SK-N-SH (cell line): ENCODE results near the gene CLDN9. TPM values are rescaled to one million over a fixed set of nuclear protein-coding genes. Genes with fewer than 3 reads are reported as not detected.
A peak's percentile ranks its signal among the peaks of the same experiment; 100 is the strongest.

Experiments used
- CTCF ChIA-PET: fragments of 300-600, 350-600 bp; formaldehyde crosslinking; extraction: SDS; loops from one replicate; lab custom pipeline; 2021; lab: Yijun Ruan, JAX
- POLR2A ChIA-PET: fragments of 350-600 bp; sonication (Branson Sonifier 250); formaldehyde crosslinking; extraction: SDS; loops from one replicate; lab custom pipeline; 2020; ENCODE audit warnings: antibody characterized with exemption, inconsistent platforms; lab: Yijun Ruan, JAX
- DNase-seq: peaks from one replicate; pipeline ENCODE4 v3.0.0; 2012
- H2AFZ ChIP-seq: fragments of 200-600 bp; sonication (generic); 2 replicates; pipeline ENCODE4 v1.8.1; 2016; ENCODE audit warnings: antibody characterized with exemption, mild to moderate bottlenecking, low read depth
- H3F3A ChIP-seq: fragments of 200-600 bp; sonication (generic); replicated peaks from 2 replicates; pipeline ENCODE3; 2016; ENCODE audit warnings: antibody characterized with exemption, mild to moderate bottlenecking; ENCODE audit not compliant: insufficient read depth
- H3K27ac ChIP-seq, 2 experiments: fragments of 200-500 bp in 1 of 2; fragments of 200-600 bp in 1 of 2; sonication (Bioruptor generic) in 1 of 2; sonication (generic), shearing (Covaris generic) in 1 of 2; 2 replicates each; pipeline versions ENCODE4 v1.5.1 to v1.6.1; 2014 to 2016; ENCODE audit warnings: low read depth in 2 of 2, inconsistent platforms in 1 of 2, low read length in 1 of 2, mild to moderate bottlenecking in 1 of 2, mixed read lengths in 1 of 2
- H3K27me3 ChIP-seq: fragments of 200-600 bp; sonication (generic), shearing (Covaris generic); 2 replicates; pipeline ENCODE4 v1.6.1; 2016; ENCODE audit warnings: mixed run types; ENCODE audit not compliant: insufficient read depth
- H3K36me3 ChIP-seq, 2 experiments: fragments of 200-500 bp in 1 of 2; fragments of 200-600 bp in 1 of 2; sonication (Bioruptor generic) in 1 of 2; sonication (generic) in 1 of 2; replicated peaks in 1 of 2; 2 replicates each; pipeline versions ENCODE3 to v1.5.1; 2014 to 2016; ENCODE audit warnings: low read length in 1 of 2, mild to moderate bottlenecking in 1 of 2; ENCODE audit not compliant: insufficient read depth in 2 of 2, control insufficient read depth in 1 of 2
- H3K4me1 ChIP-seq, 2 experiments: fragments of 200-500 bp in 1 of 2; fragments of 200-600 bp in 1 of 2; sonication (Bioruptor generic) in 1 of 2; sonication (generic), shearing (Covaris generic) in 1 of 2; 2 replicates each; pipeline versions ENCODE4 v1.5.1 to v1.6.1; 2014 to 2016; ENCODE audit warnings: low read depth in 1 of 2, low read length in 1 of 2, mixed run types in 1 of 2; ENCODE audit not compliant: insufficient read depth in 2 of 2, control insufficient read depth in 1 of 2
- H3K4me2 ChIP-seq: fragments of 200-600 bp; sonication (generic), shearing (Covaris generic); 2 replicates; pipeline ENCODE4 v1.6.1; 2017; ENCODE audit warnings: mixed run types
- H3K4me3 ChIP-seq, 2 experiments: fragments of 200-500 bp in 1 of 2; fragments of 200-600 bp in 1 of 2; sonication (Bioruptor generic) in 1 of 2; sonication (generic), shearing (Covaris generic) in 1 of 2; 2 replicates each; pipeline versions ENCODE4 v1.5.1 to v1.8.1; 2014 to 2016; ENCODE audit warnings: low read depth in 2 of 2, inconsistent platforms in 1 of 2, low read length in 1 of 2, mild to moderate bottlenecking in 1 of 2, mixed read lengths in 1 of 2, moderate library complexity in 1 of 2
- H3K79me2 ChIP-seq: fragments of 200-600 bp; sonication (generic); 2 replicates; pipeline ENCODE4 v1.8.1; 2017; ENCODE audit warnings: mild to moderate bottlenecking; ENCODE audit not compliant: insufficient read depth
- H3K9ac ChIP-seq: fragments of 200-600 bp; sonication (generic); 2 replicates; pipeline ENCODE4 v1.6.1; 2017; ENCODE audit warnings: mixed run types
- H3K9me2 ChIP-seq: fragments of 200-600 bp; sonication (generic); 2 replicates; pipeline ENCODE4 v1.6.1; 2017; ENCODE audit warnings: mixed run types
- H3K9me3 ChIP-seq: fragments of 200-600 bp; sonication (generic); 2 replicates; pipeline ENCODE4 v1.6.1; 2017; ENCODE audit warnings: mixed run types, mild to moderate bottlenecking, moderate library complexity
- H4K20me1 ChIP-seq: fragments of 200-600 bp; sonication (generic); 2 replicates; pipeline ENCODE4 v1.6.1; 2017; ENCODE audit warnings: mild to moderate bottlenecking, mixed run types; ENCODE audit not compliant: insufficient read depth
- CHD2 ChIP-seq: fragments of 150-350 bp; IDR thresholded peaks from 2 replicates; pipeline ENCODE4 v1.6.1; 2018; ENCODE audit warnings: low read length; ENCODE audit not compliant: partially characterized antibody
- ELF1 ChIP-seq: IDR thresholded peaks from 2 replicates; pipeline ENCODE4 v1.4.0; 2012
- EP300 ChIP-seq, 2 experiments: IDR thresholded peaks; 2 replicates each; pipeline versions ENCODE4 v1.4.0 to v1.6.1; 2012; ENCODE audit warnings: borderline replicate concordance in 1 of 2, low read depth in 1 of 2, low read length in 1 of 2
- EZH2phosphoT487 ChIP-seq: fragments of 200-600 bp; sonication (generic); IDR thresholded peaks from 2 replicates; pipeline ENCODE4 v1.6.1; 2017; ENCODE audit warnings: low read depth, mixed run types, mild to moderate bottlenecking, antibody characterized with exemption, moderate library complexity, borderline replicate concordance
- FOXJ3 ChIP-seq: sonication (generic); formaldehyde crosslinking; IDR thresholded peaks from 2 replicates; pipeline ENCODE4 v1.5.1; 2020; ENCODE audit warnings: mild to moderate bottlenecking, missing genetic modification reagents
- FOXM1 ChIP-seq: IDR thresholded peaks from 2 replicates; pipeline ENCODE4 v1.4.0; 2012; ENCODE audit warnings: low read depth, mild to moderate bottlenecking
- GABPA ChIP-seq: IDR thresholded peaks from 2 replicates; pipeline ENCODE4 v1.4.0; 2012; ENCODE audit warnings: low read depth, mild to moderate bottlenecking
- GATA2 ChIP-seq: sonication (generic); formaldehyde crosslinking; IDR thresholded peaks from 2 replicates; pipeline ENCODE4 v1.5.0; 2020; ENCODE audit warnings: mild to moderate bottlenecking, missing genetic modification reagents
- JUND ChIP-seq: IDR thresholded peaks from 2 replicates; pipeline ENCODE4 v1.4.0; 2012
- MEF2A ChIP-seq: IDR thresholded peaks from 2 replicates; pipeline ENCODE4 v1.4.0; 2012; ENCODE audit warnings: low read depth, borderline replicate concordance
- NFIC ChIP-seq: IDR thresholded peaks from 2 replicates; pipeline ENCODE4 v1.4.0; 2012; ENCODE audit warnings: borderline replicate concordance
- NRF1 ChIP-seq: IDR thresholded peaks from 2 replicates; pipeline ENCODE4 v1.6.1; 2012; ENCODE audit warnings: low read depth, mild to moderate bottlenecking, low read length
- POLR2AphosphoS5 ChIP-seq: IDR thresholded peaks from 2 replicates; pipeline ENCODE4 v1.6.1; 2012; ENCODE audit warnings: low read depth, low read length
- RAD21 ChIP-seq: IDR thresholded peaks from 2 replicates; pipeline ENCODE4 v1.6.1; 2012; ENCODE audit warnings: mild to moderate bottlenecking, low read length
- RCOR1 ChIP-seq: fragments of 150-350 bp; IDR thresholded peaks from 2 replicates; pipeline ENCODE4 v1.6.1; 2017; ENCODE audit warnings: antibody characterized with exemption, low read length
- RFX5 ChIP-seq: IDR thresholded peaks from 2 replicates; pipeline ENCODE4 v1.6.1; 2012; ENCODE audit warnings: mild to moderate bottlenecking, improper control_type of control experiment, low read length
- RXRA ChIP-seq: IDR thresholded peaks from 2 replicates; pipeline ENCODE4 v1.4.0; 2012; ENCODE audit warnings: low read depth, mild to moderate bottlenecking, borderline replicate concordance
- SIN3A ChIP-seq: IDR thresholded peaks from 2 replicates; pipeline ENCODE4 v1.6.1; 2012; ENCODE audit warnings: low read depth, mild to moderate bottlenecking, low read length, moderate library complexity, borderline replicate concordance
- SMC3 ChIP-seq: IDR thresholded peaks from 2 replicates; pipeline ENCODE4 v1.6.1; 2012; ENCODE audit warnings: low read depth, low read length, improper control_type of control experiment
- TCF12 ChIP-seq: IDR thresholded peaks from 2 replicates; pipeline ENCODE4 v1.4.0; 2012
- TEAD4 ChIP-seq: IDR thresholded peaks from 2 replicates; pipeline ENCODE4 v1.4.0; 2012; ENCODE audit warnings: mild to moderate bottlenecking, borderline replicate concordance; ENCODE audit not compliant: insufficient read depth
- YY1 ChIP-seq: IDR thresholded peaks from 2 replicates; pipeline ENCODE4 v1.4.0; 2012; ENCODE audit warnings: low read depth, mild to moderate bottlenecking
- WGBS: methylation state at CpG from one replicate; pipeline ENCODE4 v1.1.6; 2017; ENCODE audit warnings: low lambda C conversion rate; 5-methylcytosine and 5-hydroxymethylcytosine counted together
- polyA plus RNA-seq, 3 experiments: library from polyadenylated mRNA; depleted of rRNA; stranded (reverse); fragments of >200 nt; gene quantifications; 2 replicates each; pipeline ENCODE4 v1.2.3, GENCODE V29; 2012
- TF ChIP-seq, protein P1 (sequence below): IDR thresholded peaks from 2 replicates; pipeline ENCODE4 v1.4.0; 2012; ENCODE audit warnings: low read depth, borderline replicate concordance
- TF ChIP-seq, protein P2 (sequence below): IDR thresholded peaks from 2 replicates; pipeline ENCODE4 v1.4.0; 2012; ENCODE audit warnings: low read depth
- TF ChIP-seq, protein P3 (sequence below): IDR thresholded peaks from 2 replicates; pipeline ENCODE4; 2012
- TF ChIP-seq, protein P4 (sequence below): fragments of 150-350 bp; IDR thresholded peaks from 2 replicates; pipeline ENCODE4 v1.6.1; 2017; ENCODE audit warnings: antibody characterized with exemption, low read length, low read depth, borderline replicate concordance
- TF ChIP-seq, protein P5 (sequence below): fragments of 150-350 bp; IDR thresholded peaks from 2 replicates; pipeline ENCODE4 v1.6.1; 2016; ENCODE audit warnings: mild to moderate bottlenecking, low read depth, low read length
- TF ChIP-seq, protein P6 (sequence below): IDR thresholded peaks from 2 replicates; pipeline ENCODE4 v1.4.0; 2012; ENCODE audit warnings: low read depth, borderline replicate concordance

CLDN9 gene
- polyA plus RNA-seq, 1 of the 3 experiments (the other 2 are of a cell fraction): 0.08 TPM

DNA sequence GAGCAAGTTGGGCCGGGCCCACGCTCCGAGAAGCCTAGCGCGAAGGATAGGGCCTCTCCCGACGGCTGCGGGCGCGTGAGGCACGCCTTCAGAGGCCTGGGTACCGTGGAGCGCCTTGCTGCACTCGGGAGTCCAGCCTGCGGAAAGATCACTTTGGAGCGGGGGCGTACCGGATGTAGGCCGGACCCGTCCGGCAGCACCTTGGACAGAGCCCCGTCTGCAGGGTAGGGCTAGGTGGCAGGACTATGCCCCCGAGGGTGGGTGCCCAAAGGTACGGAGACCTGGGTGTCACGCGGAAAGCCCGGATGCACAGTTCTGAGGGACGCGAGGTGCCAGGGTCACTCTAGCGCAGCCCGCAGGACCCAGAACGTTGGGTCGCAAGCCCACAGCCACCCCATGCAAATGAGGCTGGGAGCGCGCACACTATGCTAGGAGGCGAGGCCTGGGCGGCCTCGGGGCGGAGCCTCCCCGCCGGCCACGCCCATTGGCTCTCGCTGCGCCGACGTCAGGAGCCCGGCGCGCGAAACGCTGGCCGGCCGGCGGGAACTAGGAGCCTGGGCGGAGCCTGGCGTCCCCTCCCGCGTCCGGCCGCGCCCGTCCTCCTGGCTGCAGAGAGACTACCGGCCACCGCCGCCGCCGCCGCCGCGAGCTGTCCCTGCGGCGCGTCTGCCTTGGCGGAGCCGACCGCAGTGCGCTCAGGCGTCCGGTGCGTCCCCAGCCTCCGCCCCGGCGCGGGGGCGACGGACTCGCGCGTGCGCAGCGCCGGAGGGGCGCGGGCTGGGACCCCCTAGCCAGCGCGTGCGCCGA is 43.8 kb upstream of the CLDN9 start, which contains the start of gene PAQR4:
Gene PAQR4 (plus strand): TSS at position 611 of the 807 bp plus-strand sequence. CDS start 327 bp downstream, outside the sequence.
- 58% methylated on average over 11 of the region's 98 CpGs for whole genome bisulfite sequencing
- peak within 1 kb of the TSS; percentile 68 for H3K9ac ChIP-seq
- ChIA-PET POLR2A (interaction anchor here (1.9 kb wide), 1 partner anchor 12 kb away, joined by 12 read pairs; the partner anchor contains the start of gene PKMYT1), CTCF (interaction anchor here (0.6 to 1.7 kb wide), 7 partner anchors 8 to 191 kb away, joined by 3 to 7 read pairs (median 4); no protein-coding TSS in a partner anchor)
- peak within 1 kb of the TSS; percentile 68 for H2AFZ ChIP-seq
- peaks cover 0 to 45% of the 10 kb centered on the region in 2 experiments; a peak in 1 of 4 replicates for H3K4me1 ChIP-seq
- peak; percentile 98 for DNase-seq
- H3F3A ChIP-seq: peaks cover 8% of the 10 kb centered on the region
- peak within 1 kb of the TSS in 1 of 2 experiments; percentile 67; a peak in 2 of 4 replicates for H3K27ac ChIP-seq
- no peaks in the 10 kb centered on the region; the same call in 1 of the 2 replicates for H3K79me2 ChIP-seq
- H4K20me1 ChIP-seq: peaks cover 31% of the 10 kb centered on the region; the same call in 1 of the 2 replicates
- H3K4me2 ChIP-seq: peak within 1 kb of the TSS; percentile 96
- H3K9me2 ChIP-seq: no peaks in the 10 kb centered on the region
- no peaks in the 10 kb centered on the region for H3K27me3 ChIP-seq
- H3K9me3 ChIP-seq: no peaks in the 10 kb centered on the region
- H3K4me3 ChIP-seq: peak within 1 kb of the TSS; percentile 74 to 80
- H3K36me3 ChIP-seq: no peaks in the 10 kb centered on the region
- TF ChIP-seq, protein P1, sequence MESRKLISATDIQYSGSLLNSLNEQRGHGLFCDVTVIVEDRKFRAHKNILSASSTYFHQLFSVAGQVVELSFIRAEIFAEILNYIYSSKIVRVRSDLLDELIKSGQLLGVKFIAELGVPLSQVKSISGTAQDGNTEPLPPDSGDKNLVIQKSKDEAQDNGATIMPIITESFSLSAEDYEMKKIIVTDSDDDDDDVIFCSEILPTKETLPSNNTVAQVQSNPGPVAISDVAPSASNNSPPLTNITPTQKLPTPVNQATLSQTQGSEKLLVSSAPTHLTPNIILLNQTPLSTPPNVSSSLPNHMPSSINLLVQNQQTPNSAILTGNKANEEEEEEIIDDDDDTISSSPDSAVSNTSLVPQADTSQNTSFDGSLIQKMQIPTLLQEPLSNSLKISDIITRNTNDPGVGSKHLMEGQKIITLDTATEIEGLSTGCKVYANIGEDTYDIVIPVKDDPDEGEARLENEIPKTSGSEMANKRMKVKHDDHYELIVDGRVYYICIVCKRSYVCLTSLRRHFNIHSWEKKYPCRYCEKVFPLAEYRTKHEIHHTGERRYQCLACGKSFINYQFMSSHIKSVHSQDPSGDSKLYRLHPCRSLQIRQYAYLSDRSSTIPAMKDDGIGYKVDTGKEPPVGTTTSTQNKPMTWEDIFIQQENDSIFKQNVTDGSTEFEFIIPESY: no peak
- TF ChIP-seq, protein P2, sequence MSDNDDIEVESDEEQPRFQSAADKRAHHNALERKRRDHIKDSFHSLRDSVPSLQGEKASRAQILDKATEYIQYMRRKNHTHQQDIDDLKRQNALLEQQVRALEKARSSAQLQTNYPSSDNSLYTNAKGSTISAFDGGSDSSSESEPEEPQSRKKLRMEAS: peak; percentile 41; the same call in 1 of the 2 replicates
- TF ChIP-seq POLR2AphosphoS5 (no peak), ELF1 (no peak), FOXM1 (no peak), CHD2 (no peak), TCF12 (no peak), EZH2phosphoT487 (no peak), FOXJ3 (no peak), TEAD4 (no peak), RAD21 (no peak), YY1 (no peak), RXRA (no peak), NRF1 (peak; percentile 61), MEF2A (no peak), NFIC (no peak), SMC3 (no peak), SIN3A (peak; percentile 65; the same call in 1 of the 2 replicates), GATA2 (no peak), GABPA (peak; percentile 30; the same call in 1 of the 2 replicates), EP300 (IDR thresholded peaks at IDR 0.05; ENCODE audit: borderline replicate concordance in 1 of 2, low read depth in 1 of 2, low read length in 1 of 2) (no peak), JUND (no peak), RFX5 (peak; percentile 35; the same call in 1 of the 2 replicates), RCOR1 (no peak)
- TF ChIP-seq, protein P3, sequence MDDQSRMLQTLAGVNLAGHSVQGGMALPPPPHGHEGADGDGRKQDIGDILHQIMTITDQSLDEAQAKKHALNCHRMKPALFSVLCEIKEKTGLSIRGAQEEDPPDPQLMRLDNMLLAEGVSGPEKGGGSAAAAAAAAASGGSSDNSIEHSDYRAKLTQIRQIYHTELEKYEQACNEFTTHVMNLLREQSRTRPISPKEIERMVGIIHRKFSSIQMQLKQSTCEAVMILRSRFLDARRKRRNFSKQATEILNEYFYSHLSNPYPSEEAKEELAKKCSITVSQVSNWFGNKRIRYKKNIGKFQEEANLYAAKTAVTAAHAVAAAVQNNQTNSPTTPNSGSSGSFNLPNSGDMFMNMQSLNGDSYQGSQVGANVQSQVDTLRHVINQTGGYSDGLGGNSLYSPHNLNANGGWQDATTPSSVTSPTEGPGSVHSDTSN: no peak
- TF ChIP-seq, protein P4, sequence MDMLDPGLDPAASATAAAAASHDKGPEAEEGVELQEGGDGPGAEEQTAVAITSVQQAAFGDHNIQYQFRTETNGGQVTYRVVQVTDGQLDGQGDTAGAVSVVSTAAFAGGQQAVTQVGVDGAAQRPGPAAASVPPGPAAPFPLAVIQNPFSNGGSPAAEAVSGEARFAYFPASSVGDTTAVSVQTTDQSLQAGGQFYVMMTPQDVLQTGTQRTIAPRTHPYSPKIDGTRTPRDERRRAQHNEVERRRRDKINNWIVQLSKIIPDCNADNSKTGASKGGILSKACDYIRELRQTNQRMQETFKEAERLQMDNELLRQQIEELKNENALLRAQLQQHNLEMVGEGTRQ: no peak
- TF ChIP-seq, protein P5, sequence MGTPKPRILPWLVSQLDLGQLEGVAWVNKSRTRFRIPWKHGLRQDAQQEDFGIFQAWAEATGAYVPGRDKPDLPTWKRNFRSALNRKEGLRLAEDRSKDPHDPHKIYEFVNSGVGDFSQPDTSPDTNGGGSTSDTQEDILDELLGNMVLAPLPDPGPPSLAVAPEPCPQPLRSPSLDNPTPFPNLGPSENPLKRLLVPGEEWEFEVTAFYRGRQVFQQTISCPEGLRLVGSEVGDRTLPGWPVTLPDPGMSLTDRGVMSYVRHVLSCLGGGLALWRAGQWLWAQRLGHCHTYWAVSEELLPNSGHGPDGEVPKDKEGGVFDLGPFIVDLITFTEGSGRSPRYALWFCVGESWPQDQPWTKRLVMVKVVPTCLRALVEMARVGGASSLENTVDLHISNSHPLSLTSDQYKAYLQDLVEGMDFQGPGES: no peak
- TF ChIP-seq, protein P6, sequence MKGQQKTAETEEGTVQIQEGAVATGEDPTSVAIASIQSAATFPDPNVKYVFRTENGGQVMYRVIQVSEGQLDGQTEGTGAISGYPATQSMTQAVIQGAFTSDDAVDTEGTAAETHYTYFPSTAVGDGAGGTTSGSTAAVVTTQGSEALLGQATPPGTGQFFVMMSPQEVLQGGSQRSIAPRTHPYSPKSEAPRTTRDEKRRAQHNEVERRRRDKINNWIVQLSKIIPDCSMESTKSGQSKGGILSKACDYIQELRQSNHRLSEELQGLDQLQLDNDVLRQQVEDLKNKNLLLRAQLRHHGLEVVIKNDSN: no peak
